NCI-H82 treated with DMSO at 0.1 percent for 48 hours (cell line): Measurements from ENCODE around the gene AHSG.
A peak's percentile ranks its signal among the peaks of the same experiment; 100 is the strongest.

ENCODE experiments used
- DNase-seq: peaks from one replicate; lab custom pipeline; 2025; ENCODE audit not compliant: unreplicated experiment; lab: John Stamatoyannopoulos, UW

Gene AHSG

DNA sequence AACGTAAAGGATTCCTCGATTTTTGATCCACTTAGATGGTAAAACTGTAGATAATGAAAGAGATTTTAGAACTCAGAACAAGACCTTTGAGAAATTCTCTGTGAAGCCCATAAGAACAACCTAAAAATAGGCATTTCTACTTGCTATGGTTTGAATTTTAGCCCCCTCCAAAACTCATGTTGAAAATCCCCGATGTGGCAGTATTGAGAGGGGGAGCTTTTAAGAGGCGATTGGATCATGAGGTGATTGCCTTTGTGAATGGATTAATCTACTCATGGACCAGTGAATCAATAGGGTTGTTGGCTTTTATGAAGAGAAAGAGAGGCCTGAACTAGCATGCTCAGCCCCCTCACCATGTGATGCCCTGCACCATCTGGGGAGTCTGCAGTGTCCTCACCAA is 20.2 kb upstream of the AHSG start:
- DNase-seq = no peak

DNA sequence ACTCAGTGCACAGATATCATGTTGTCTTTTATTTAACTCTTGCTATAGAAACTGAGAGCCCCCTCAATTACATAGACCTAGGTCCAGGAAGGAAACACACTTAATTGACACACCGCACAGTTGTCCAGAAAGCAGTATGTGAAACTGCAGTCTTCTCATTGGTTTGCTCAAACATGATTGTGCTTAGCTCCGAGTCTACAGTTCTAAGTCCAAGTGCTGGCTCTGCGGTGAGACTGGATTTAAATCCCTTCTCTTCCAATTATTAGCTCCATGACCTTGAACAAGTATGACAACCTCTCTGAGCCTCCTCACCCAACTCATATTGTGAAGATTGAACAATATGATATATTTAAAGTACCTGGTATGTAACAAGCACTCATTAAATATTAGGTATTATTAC is 19.0 kb upstream of the AHSG start:
- no peak for DNase-seq

DNA sequence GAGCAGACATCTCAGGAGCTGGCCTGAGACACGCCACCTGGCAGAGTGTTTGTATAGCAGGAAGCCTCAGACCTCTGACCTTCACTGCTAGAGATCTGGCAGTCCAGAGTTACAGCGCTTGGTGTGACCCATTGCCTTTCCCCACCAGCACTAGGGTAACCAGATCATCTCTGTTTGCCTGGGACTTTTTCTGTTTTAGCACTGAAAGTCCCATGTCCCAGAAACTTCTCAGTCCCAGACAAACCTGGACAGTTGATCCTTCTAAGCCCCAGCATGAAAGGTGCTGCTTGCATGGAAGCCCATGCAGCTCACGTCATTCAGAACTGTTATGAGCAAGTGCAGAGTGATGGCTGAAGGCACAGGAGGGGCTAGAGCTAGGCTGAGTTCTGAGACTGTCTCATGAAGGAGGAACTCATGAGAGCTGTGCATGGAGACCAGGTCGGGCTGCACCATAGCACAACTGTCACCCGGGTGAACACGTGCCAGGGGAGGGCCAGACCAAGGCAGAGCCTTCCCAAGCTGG is 18.2 kb upstream of the AHSG start:
- no peak for DNase-seq

DNA sequence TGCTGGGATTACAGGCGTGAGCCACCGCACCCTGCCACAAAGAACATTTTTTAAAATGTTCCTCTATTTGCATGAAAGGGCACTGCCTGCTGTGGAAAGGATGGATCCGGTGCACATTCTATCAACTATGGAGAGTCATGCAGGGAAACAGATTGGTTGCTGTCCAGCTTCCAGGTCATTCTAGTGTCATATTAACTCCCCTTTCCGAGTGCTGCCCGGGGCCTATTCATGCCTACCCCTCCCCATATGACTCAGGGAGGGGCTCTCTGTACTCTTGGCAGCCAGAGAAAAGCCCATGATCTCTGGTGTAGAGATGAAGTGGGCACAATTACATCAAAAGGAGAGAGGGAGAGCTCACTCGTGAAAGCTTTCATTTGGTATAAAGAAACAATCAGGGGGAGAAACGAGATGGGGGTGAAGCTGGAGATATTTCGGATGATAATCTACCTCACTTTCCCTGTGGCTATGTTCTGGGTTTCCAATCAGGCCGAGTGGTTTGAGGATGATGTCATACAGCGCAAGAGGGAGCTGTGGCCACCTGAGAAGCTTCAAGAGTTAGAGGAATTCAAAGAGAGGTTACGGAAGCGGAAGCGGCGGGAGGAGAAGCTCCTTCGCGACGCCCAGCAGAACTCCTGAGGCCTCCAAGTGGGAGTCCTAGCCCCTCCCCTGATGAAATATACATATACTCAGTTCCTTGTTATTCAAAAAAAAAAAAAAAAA is 16.1 kb upstream of the AHSG start:
- no peak for DNase-seq

DNA sequence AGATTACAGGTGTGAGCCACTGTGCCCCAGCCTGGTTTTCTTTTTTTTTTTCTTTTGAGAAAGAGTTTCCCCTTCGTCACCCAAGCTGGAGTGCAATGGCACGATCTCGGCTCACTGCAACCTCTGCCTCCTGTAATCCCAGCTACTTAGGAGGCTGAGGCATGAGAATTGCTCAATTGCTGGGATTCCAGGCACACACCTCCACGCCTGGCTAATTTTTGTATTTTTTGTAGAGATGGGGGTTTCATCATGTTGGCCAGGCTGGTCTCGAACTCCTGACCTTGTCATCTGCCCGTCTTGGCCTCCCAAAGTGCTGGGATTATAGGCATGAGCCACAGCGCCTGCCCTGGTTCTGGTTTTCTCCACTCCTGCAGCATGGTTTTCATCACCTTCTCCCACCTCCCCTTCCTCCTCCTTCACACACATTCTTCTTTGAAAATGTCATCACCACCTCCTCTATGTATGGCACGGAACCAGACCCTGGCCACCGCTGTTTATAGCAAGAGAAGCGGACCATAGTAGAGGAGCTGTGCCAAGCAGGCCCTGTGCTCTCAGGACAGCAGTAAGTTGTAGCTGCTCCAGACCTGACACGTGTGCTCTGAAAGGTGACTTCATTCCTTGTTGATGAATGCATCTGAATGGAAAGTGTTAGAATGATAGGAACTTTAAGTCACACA is 14.6 kb upstream of the AHSG start:
- no peak for DNase-seq

DNA sequence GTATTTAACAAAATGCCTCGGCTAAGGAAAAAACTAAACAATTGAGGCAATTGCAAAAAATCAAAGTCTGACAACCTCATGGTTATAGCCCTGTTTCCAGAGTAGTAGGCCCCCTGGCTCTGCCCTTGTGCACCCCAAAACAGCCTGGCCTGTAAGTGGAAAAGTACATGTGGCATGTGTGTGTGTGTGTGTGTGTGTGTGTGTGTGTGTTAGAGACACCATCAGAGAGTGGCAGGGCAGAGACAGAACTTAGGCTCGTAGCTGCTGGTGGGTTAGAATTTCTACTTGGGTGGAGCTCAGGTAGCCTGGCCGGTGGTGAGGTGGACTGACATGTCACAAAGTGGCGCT is 14.1 kb upstream of the AHSG start:
- no peak for DNase-seq

DNA sequence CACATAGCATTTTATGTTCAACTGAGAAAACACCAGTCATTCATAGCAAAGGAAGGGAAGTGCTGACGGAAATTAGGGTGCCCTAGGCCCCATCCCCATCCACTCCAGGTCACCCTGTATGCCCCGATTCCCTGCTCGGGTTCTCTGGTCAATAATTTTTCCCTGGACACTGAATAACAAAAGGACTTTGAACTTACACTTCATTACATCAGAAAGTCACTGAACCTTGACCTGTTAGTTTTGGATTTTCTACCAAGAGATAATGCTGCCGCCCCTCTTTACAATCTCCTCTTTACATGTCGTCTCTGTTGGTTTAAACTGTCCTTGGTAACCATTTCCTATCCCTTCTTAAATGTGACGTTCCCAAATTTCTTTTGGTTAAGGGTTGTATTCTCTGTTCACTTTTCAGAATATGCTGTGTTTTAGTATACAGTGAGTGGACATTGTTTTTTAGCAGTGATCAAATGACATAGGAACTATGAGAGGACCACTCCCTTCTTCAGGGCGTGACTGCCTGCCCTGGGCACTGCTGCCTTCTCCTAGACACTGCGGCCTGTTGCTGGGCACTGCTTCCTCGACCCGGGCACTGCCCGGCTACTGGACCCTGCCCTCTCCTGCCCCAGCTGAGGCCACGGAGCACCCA is 13.6 kb upstream of the AHSG start:
- no peak for DNase-seq

DNA sequence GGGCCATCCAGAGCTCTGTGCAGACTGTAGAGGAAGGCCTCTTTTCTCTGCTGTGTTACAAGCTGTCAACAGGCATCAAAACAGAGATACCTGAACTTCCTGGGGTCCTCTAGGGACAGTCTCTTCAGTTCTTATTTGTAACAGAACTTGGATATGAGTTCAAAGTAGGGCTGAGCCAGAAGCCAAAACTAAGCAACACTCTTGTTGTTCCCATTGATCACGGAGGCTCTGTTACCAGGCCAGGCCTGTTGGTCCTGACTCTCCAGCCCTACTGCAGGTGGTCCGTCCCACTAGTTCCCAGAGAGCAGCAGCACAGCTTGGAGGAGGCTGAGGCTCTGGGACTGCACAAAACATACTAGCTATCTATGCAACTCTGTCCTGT is 13.1 kb upstream of the AHSG start:
- no peak for DNase-seq

DNA sequence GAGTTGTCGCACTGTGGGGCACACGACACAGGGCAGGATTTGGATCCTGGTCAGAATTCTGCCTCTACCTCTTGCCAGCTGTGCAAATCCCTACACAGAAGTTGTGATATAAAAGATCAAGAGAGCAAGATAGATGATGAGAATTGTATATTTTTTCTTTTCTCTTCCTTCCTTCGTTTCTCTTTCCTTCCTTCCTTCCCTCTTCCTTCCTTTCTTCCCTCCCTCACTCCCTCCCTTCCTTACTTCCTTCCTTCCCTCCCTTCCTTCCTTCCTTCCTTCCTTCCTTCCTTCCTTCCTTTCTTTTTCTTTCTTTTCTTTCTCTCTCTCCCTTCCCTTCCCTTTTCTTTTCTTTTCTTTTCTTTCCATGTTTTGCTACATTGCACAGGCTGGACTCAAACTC is 12.0 kb upstream of the AHSG start:
- DNase-seq = no peak

DNA sequence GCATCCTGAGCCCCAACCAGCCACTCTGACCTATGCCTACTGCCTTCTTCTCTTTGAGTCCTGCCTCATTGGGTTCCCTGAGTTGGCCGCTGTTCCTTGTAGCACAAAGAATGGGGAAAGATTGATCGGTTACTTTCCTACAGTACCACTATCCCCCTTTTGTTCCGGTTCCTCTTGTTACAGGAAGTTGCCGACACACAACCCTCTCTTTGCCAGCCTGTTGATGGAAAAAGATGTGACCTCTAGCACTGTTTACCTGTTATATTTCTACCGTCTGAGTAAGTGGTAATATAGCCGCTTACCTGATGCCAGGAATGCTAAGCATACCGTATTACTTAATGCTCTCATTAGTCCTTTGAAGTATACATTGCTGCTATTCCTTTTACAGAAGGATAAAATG is 9.7 kb upstream of the AHSG start:
- no peak for DNase-seq

DNA sequence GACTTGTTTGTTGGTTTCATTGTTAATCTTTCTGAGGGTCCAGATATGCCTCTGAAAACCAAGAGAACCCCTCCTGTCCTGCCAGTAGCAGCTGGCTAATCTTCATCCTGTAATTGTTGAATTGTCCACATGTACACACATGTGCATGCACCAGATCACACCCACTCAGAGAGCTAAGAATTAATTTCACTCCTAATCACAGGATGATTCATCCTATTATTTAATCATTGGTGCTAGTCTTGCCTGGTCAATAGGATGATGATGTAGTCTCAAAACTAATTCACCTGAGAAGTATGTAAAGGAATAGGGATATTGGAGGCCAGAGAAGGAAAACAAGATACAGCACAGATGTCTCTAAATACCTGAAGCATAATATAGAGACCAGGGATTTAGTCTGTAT is 7.8 kb upstream of the AHSG start:
- DNase-seq = no peak

DNA sequence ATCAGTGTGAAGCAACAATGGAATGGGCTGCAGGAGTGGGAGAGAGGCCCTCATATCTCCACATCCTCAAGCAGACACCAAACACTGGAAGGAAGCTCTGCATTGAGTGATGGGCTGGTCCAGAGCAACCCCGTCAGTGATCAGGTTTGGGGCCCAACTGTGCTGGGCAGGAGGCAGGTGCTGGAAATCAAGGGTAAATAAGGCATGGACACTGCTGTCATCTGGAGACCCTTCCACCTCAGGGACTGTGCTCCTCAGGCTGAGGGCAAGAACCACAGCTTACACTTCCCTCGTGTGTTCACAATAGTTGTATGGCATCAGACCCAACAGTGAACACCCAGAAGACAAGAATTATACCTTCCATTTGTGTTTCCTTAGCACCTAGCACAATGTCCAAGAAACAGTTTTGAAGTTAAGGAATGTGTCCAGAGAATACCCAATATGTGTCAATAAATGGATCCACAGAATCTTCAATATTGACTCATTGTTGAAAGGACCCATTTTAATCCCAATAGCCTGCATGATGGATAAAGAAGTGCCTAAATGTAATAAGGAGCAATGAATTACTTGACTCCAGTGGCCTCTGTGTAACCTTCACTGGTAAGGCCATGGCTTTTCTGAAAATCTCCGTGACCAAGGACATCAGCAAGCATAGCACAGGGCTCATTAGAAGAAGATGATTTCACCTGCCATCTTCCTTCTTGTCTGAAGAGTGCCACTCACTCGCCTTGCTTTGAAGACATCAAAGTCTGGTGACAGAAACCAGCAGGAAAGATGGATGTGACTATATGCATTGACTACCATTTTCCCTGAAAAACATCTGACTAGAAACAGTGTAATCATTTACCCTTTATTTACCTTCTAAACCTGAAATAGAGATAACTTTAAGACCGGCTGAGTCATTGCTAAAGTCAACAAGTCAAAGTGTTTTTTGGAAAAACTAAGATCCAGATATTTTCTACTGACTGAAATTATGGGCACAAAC is 7.0 kb upstream of the AHSG start:
- no peak for DNase-seq

DNA sequence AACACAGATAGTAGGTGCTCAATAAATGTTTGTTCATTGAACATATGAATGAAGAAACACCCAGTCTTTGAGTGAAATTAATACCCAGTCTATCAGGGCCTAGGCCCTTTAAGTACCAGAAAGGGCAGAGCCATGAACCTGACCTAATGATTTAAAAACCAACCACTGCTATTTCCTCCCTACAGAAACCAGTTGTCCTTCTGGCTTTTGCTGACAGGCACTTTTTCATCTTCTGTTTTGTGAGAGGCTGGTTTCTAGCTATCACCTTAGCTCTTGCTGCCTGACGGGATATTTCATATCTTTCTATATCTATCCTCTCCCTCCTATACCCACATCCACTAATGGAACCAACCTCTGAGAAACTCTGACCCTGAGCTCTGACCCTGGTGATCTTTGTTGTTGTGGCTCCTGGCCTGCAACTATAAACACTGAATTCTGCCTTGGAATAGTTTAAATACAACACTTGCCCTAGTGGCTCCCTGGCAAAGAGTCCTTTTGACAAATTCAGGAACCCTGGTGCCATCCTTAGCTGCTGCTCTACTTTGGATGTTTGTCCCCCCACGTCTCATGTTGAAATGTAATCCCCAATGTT is 4.1 kb upstream of the AHSG start:
- DNase-seq = no peak

DNA sequence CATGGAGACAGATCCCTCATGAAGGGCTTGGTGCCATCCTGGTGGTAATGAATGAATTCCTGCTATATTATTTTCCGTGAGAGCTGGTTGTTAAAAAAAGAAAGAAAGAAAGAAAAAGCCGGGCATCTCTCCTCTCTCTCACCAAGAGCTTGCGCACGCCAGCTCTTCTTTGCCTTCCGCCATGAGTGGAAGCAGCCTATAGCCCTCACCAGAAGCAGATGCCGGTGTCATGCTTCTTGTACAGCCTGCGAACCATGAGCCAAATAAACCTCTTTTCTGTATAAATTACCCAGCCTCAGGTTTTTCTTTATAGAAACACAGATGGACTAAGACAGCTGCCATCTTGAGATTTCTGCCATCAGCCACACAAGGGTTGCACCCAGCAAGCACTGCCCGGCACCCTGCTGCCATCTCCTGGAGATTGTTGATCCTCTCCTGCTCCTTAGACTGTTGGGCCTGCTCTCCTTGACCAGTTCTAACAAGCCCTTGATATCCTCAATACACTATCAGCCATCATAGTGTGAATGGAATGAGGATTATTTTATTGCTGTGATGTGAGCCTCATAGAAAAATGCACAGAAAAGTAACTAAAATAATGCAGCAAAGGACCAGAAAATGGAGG is 3.5 kb upstream of the AHSG start:
- no peak for DNase-seq

DNA sequence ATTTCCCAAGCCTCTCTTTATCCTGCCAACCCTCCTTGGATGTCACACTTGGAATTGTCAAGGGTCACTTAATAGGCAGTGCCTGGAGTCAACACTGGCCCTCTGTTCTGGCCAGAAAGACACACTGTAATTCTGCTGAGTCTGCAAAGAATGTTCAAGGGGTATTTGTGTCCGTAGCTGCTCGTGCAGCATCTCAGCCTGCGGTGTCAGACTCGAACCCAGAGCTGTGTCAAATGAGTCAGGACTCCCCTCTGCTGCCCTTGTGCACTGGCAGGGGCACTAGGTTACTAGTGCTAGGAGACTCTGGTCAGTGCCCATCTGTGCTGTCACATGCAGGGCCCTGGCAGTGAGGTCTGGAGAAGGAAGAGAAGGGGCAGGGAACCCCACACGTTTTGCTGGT is 795 bp upstream of the AHSG start:
- DNase-seq = no peak

DNA sequence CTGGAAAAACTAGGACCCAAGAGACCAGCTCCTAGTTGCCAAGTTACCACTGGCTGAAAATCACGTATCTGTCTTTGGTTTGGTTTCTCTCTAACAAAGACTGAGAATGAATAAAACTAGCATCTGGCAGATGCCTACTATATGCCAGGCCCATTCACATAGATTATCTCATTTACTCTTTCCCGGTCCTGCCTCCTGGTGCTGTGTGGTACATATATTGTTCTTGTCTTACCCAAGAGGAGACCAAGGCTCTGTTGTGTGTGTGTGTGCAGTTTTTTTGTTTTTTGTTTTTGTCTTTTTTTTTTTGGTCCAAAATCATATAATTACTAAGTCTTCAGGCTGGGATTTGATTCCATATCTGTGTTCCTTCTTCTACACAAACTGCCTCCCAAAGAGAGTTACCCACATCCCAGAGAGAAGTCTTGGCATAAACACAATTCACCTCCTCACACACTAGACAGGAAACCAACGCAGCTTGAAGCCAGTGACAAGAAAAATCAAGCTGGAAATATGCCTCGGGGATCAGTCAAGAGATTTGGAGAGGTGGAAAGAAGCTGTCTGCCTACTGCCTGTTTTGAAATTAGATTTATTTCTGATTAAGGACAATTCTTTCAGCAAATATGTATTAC is 891 bp downstream of the AHSG start:
- DNase-seq = no peak

DNA sequence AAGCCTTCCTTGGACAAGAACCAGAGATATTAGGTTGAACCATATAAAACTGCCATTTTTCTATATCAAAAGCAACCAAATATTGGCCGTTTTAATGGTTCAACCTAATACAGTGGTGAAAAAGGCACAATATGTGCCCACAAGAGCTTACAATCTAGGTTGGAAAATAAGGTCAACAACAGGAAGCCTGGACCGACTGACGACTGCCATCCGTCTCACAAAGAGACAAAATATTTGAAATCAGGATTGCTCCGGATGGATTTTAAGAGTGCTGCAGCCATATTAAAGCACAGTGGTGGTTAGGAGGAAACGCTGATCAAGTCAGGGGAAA is 1.4 kb downstream of the AHSG start:
- no peak for DNase-seq

DNA sequence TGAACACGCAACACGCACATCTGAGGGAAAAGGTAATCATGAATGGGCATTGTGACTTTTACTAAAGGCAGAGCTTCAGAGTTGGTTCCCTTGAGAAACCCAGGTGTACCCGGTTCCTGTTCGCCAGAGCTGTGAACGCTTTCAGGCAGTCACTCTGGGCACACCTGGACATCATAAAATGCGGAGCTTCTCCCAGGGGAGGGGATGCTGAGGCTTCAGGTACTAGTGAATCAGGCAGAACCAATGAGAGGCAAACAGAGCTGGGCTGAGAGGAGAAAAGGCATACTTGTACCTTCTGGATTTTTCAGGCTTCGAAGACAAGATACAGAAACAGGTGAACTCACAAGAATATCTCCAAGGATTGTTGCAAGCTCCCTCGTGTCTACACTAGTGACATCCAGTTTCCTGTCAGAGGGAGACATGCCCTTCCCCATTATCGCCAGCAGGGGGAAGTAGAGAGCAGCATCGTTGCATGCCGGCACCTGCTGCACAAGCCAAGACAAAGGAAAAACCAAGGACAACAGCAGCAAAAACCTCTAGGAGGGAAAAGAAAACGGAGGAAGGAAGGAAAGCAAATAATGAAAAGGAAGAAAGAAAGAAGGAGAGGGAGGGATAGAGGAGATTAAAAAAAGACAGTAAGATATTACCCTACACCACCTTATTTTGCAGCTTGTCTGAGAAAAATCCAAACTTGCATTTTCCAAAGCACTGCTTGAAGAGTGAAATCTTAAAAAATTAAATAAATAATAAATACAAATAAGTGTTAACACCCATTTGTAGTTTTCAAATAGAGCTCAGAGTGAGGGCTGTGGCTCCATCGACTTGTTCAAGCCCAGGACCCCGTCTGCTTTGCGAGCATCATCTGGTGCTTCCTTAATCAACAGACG is 2.0 kb downstream of the AHSG start:
- peak; percentile 69 for DNase-seq

DNA sequence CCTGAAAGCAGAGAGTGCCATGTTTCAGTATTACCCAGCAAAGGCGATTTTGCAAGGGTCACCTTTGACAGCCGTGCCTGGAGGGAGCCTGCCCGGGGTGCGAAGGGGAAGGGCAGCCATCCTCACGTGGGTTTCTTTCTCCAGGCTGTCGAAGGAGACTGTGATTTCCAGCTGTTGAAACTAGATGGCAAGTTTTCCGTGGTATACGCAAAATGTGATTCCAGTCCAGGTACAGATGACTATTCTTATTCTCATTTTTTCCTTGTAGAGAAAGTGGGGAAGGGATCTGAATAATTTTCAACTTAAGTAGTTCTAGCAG is 3.4 kb downstream of the AHSG start:
- no peak for DNase-seq
